HuH-7.5 (cell line): ENCODE measurements around the gene CD207.
"Not testable (repeated sequence)": the region's sequence is repeated elsewhere in the genome, so short reads cannot be mapped to it uniquely, and the experiment has no call there.

Experiments used
- DNase-seq: peaks from one replicate; pipeline ENCODE4 v3.0.0; 2011; ENCODE audit warnings: low spot score

CD207 gene

GRCh38 chr2:70828914-70829824, 6.4 kb downstream of the CD207 start:
- DNase-seq, result no peak

DNA sequence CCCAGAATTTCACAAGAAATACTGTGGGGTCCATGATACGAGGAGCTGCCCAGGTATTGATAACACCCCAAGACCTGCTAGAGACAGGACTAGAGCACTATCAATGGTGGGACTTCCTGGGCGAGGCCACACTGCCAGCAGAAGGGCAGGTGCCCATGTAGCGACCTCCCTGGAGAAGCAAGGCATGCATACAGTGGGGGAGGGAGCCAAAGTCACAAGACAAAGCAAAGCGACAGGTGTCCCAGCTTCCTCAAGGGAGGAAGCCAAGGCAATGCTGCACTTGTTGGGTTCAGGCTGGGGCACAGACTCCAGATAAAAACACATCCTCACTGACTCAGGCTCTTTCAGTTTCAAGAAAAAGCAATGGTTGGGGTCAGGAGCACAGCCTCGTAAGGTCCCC, 7.5 kb downstream of the CD207 start:
- DNase-seq, result no peak

- DNase-seq, result no peak
Observed at GRCh38 chr2:70827388-70827787, 8.2 kb downstream of the CD207 start.

GRCh38 chr2:70826696-70827350, 8.8 kb downstream of the CD207 start:
- no peak for DNase-seq

DNA sequence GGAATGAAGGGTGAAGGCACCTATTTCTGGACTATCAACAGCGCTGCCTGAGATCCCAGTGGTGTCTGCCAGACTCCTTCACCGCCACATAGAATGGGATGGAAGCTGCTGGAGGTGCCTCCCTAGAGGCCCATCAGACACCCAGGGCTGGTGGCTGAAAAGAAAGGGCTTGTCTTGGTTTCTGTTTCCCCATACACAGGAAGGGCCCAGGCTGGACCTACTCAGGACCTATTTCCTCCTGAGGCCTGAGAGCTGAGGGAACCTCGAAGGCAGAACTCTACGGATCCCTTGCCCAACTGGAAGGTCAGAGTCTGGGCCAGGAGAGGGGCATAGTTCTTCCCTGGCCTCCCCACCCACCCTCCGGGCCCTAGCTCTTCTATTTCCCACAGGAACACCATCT, 12.4 kb downstream of the CD207 start:
- no peak for DNase-seq

- no peak for DNase-seq
Observed at GRCh38 chr2:70822843-70823242, 12.8 kb downstream of the CD207 start.

DNA sequence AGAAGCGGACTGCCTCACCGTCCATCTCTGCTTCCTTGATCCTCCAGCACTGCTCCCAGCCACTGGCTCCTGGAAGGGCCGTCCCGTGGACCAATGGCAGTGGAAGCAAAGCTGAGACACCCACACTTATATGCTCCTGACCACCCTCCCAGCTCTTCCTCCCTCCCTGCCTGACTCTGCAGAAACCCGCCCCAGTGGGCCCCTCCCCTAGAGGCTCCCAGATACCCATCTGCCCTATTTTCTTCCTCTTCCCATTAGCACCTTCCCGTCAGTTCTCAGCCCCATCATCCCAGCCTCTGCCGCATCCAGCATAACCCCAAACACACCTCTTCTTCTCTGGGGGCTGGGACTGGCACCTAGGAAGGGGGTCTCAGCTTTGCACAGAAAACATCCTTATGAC, 15.1 kb downstream of the CD207 start, which contains the start of gene CLEC4F:
Gene CLEC4F (minus strand): TSS at position 101 of the 400 bp plus-strand sequence. CDS start 76 bp downstream, at position 25.
- no peak for DNase-seq

DNA sequence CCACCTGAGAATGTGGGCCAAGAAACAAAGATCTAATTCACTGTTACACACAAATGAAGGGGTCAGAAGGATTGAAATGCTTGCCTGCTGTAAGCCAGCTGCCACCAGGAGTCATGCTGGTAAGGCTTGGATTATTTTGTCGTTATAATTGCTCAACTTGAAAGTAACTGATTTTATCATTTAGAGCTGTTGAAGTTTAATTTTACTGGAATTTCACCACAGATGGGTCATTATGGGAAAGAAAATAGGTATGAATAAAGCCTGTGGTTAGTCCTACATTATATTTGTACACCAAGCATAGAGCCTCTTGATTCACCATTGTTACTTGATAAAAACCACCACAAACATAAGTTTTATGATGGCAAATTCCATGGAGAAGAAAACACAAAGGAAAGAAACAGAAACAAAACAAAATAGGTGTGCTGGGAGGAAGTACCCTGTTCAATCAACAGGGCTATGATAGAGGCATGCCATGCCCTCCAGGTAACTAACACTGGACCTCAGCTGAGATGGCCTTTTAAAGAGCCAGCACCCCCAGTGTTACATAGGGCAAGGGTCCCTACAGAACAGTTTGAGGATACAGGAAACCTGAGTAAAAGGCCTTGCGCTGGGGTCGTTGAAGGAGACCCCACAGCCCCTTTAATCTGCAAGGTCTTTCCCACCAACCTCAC, 18.2 kb downstream of the CD207 start:
- DNase-seq, result no peak

- DNase-seq, result no peak
Observed at GRCh38 chr2:70816726-70817125, 18.9 kb downstream of the CD207 start.

- no peak for DNase-seq
Observed at GRCh38 chr2:70808983-70809958, 26.3 kb downstream of the CD207 start.

DNA sequence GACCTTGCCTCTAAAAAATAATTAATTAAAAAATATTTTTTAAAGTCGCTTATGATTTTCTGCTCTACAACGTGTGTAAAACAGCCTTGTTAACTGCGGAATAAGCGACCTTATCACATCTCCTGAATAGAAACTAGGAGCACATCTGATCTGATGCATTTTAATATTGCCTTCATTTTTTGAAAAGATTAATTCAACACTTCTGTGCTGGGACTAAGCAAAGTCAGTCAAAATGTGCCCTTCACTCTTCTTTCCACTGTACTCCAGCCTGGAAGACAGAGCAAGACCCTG, 27.8 kb downstream of the CD207 start:
- no peak for DNase-seq

GRCh38 chr2:70807102-70807827, 28.4 kb downstream of the CD207 start:
- no peak for DNase-seq

GRCh38 chr2:70806620-70807019, 29.0 kb downstream of the CD207 start:
- no peak for DNase-seq

DNA sequence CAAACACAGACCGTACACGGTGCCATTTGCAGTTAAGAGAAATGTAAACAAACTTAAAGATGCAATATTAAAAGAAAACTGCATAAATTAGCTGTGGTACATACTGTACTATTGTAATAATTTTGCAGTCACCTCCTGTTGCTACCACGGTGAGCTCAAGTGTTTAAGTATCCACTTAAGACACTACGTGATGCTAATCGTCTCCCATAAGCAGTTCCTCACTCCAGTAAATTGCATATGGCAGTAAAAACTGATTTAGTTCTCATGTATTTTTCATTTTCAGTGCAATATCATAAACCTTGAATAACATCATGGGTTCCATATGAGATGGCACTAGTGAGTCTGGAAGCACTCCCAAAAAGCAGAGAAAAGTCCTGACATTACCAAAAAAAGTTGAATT, 29.6 kb downstream of the CD207 start:
- no peak for DNase-seq

GRCh38 chr2:70801607-70802263, 33.9 kb downstream of the CD207 start:
- no peak for DNase-seq

GRCh38 chr2:70799706-70800105, 35.9 kb downstream of the CD207 start:
- no peak for DNase-seq

- not testable (repeated sequence) for DNase-seq
Observed at GRCh38 chr2:70797996-70798395, 37.6 kb downstream of the CD207 start.

- no peak for DNase-seq
Observed at GRCh38 chr2:70797506-70797905, 38.1 kb downstream of the CD207 start.

DNA sequence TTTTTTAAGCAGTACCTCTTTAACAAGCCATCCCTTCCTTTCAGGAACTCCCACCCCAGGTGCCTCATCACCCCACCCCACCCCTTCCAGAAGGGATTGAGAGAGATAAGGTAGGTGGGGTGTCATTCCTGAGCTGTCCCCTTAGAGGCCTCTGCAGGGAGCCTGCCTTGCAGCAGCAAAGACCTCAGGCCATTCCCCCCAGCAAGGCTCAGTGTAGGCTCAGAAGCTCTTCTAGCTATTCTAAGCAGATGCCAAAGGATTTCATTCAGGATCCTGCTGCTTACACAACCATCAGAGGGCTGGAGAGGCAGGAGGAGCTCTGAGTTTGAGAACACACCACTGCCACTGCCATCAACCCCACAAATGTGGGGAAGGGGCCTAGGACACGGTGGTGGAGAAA, 39.4 kb downstream of the CD207 start:
- no peak for DNase-seq

GRCh38 chr2:70795164-70795995, 40.2 kb downstream of the CD207 start:
- no peak for DNase-seq
